OCI-LY7 (cell line): ENCODE measurements around the gene ELL2. TPM values are rescaled to one million over a fixed set of nuclear protein-coding genes. Genes with fewer than 3 reads are reported as not detected.

Experiments used
- BruUV-seq: library from RNA; stranded (reverse); fragments of 400-500 nt; replicated peaks from 2 replicates; lab custom pipeline; 2021; lab: Mats Ljungman, UMichigan
- CTCF ChIA-PET: fragments of 300-600 bp; sonication (Branson Sonifier 250); formaldehyde crosslinking; loops from one replicate; lab custom pipeline; 2022; ENCODE audit warnings: antibody characterized with exemption; ENCODE audit not compliant: unreplicated experiment; lab: Charles Lee
- POLR2A ChIA-PET: fragments of 300-600 bp; sonication (Branson Sonifier 250); formaldehyde crosslinking; loops from one replicate; lab custom pipeline; 2022; ENCODE audit warnings: antibody characterized with exemption; lab: Charles Lee
- DNase-seq: peaks from one replicate; pipeline ENCODE4 v3.0.0-alpha.2; 2015; ENCODE audit warnings: low spot score
- H2AFZ ChIP-seq: fragments of 200-600 bp; sonication (generic), shearing (Covaris generic); 2 replicates; pipeline ENCODE4 v1.6.1; 2014; ENCODE audit warnings: mild to moderate bottlenecking, antibody characterized with exemption, low read length, moderate library complexity
- H3K27ac ChIP-seq: fragments of 200-600 bp; sonication (generic); 2 replicates; pipeline ENCODE4 v1.5.1; 2014; ENCODE audit warnings: mixed run types, low read depth, mild to moderate bottlenecking, moderate library complexity, low read length, inconsistent platforms; ENCODE audit not compliant: poor library complexity, severe bottlenecking
- H3K36me3 ChIP-seq: fragments of 200-600 bp; sonication (generic); 2 replicates; pipeline ENCODE4 v1.6.1; 2014; ENCODE audit warnings: mild to moderate bottlenecking, antibody characterized with exemption, low read length, moderate library complexity, mixed read lengths; ENCODE audit not compliant: insufficient read depth
- H3K4me1 ChIP-seq: fragments of 200-600 bp; sonication (generic); 2 replicates; pipeline ENCODE4 v1.5.1; 2014; ENCODE audit warnings: mild to moderate bottlenecking, low read length; ENCODE audit not compliant: insufficient read depth, poor library complexity, severe bottlenecking
- H3K4me2 ChIP-seq: fragments of 200-600 bp; sonication (generic); 2 replicates; pipeline ENCODE4 v1.6.1; 2014; ENCODE audit warnings: mild to moderate bottlenecking, low read length
- H3K4me3 ChIP-seq: fragments of 200-600 bp; sonication (generic); 2 replicates; pipeline ENCODE4 v1.5.1; 2014; ENCODE audit warnings: mild to moderate bottlenecking, low read depth, low read length; ENCODE audit not compliant: poor library complexity, severe bottlenecking
- H3K79me2 ChIP-seq: fragments of 200-600 bp; sonication (generic); 2 replicates; pipeline ENCODE4 v1.6.1; 2016; ENCODE audit warnings: low read depth, mild to moderate bottlenecking, low read length, moderate library complexity, mixed read lengths; ENCODE audit not compliant: insufficient read depth
- H3K9me2 ChIP-seq: fragments of 200-600 bp; sonication (generic); 2 replicates; pipeline ENCODE4 v1.6.1; 2016; ENCODE audit warnings: mild to moderate bottlenecking, low read length, mixed read lengths; ENCODE audit not compliant: insufficient read depth
- H3K9me3 ChIP-seq: fragments of 200-600 bp; sonication (generic); 2 replicates; pipeline ENCODE4 v1.6.1; 2014; ENCODE audit warnings: mild to moderate bottlenecking, mixed run types, low read length, mixed read lengths
- H4K20me1 ChIP-seq: fragments of 200-600 bp; sonication (generic); 2 replicates; pipeline ENCODE4 v1.6.1; 2014; ENCODE audit warnings: mild to moderate bottlenecking, antibody characterized with exemption, low read length, moderate library complexity, mixed read lengths; ENCODE audit not compliant: insufficient read depth
- EZH2phosphoT487 ChIP-seq: fragments of 200-600 bp; sonication (generic); IDR thresholded peaks from 2 replicates; pipeline ENCODE4 v1.6.1; 2018; ENCODE audit warnings: low read depth, borderline replicate concordance, mild to moderate bottlenecking, mixed run types, antibody characterized with exemption, low read length, moderate library complexity, mixed read lengths
- intact Hi-C: fragments of 100-400 bp; cut with micrococcal nuclease; formaldehyde crosslinking; loops from one replicate; pipeline ENCODE4 v1.10.0; 2022; ENCODE audit not compliant: unreplicated experiment
- total RNA-seq, 2 experiments: library from RNA; depleted of rRNA in 1 of 2; stranded (reverse); fragments of >200 nt in 1 of 2; shearing (Covaris generic) in 1 of 2; gene quantifications; 2 replicates each; pipeline ENCODE4 v1.2.3, GENCODE V29; 2014 to 2022
- TF ChIP-seq, protein P1 (sequence below): fragments of 200-600 bp; sonication (generic); conservative IDR thresholded peaks from 2 replicates; pipeline ENCODE4 v1.5.1; 2014; ENCODE audit warnings: mild to moderate bottlenecking, antibody characterized with exemption, low read length, moderate library complexity, mixed read lengths

Gene ELL2
- total RNA-seq, 2 experiments from 2014 or later = 0.98 to 4.7 TPM

DNA sequence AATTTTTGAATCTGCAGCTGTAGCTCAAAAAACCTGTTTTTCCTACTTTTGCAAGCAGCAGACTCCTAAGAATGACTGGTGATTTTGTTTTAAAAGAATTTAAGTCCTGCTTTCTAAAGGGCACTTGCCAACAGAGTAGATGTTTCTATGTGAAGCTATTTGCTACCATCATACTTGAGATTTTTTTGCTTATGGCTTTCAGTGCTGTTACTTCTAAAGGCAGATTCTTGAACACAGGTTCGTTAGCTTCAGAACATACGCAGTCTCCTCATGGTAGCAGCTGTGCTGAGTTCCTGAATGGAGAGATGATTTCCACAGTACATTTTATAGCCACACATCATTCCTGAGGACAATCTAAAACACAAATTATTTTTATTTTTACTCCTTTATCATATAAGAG lies 24.4 kb upstream of the ELL2 start:
- Histone ChIP-seq H3K4me2 (no peak overlapping the region), H3K4me3 (no peak overlapping the region), H3K4me1 (no peaks in the 10 kb centered on the region), H3K9me3 (no peaks in the 10 kb centered on the region), H3K79me2 (no peaks in the 10 kb centered on the region), H2AFZ (no peak overlapping the region), H3K9me2 (no peaks in the 10 kb centered on the region), H3K27ac (no peak overlapping the region), H3K36me3 (no peaks in the 10 kb centered on the region), H4K20me1 (no peaks in the 10 kb centered on the region)
- CTCF ChIA-PET = no interaction called here
- no TSS peak for BruUV-seq
- intact Hi-C loops = no loop called here
- no peak for DNase-seq
- TF ChIP-seq, protein P1, sequence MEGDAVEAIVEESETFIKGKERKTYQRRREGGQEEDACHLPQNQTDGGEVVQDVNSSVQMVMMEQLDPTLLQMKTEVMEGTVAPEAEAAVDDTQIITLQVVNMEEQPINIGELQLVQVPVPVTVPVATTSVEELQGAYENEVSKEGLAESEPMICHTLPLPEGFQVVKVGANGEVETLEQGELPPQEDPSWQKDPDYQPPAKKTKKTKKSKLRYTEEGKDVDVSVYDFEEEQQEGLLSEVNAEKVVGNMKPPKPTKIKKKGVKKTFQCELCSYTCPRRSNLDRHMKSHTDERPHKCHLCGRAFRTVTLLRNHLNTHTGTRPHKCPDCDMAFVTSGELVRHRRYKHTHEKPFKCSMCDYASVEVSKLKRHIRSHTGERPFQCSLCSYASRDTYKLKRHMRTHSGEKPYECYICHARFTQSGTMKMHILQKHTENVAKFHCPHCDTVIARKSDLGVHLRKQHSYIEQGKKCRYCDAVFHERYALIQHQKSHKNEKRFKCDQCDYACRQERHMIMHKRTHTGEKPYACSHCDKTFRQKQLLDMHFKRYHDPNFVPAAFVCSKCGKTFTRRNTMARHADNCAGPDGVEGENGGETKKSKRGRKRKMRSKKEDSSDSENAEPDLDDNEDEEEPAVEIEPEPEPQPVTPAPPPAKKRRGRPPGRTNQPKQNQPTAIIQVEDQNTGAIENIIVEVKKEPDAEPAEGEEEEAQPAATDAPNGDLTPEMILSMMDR = no peak
- TF ChIP-seq EZH2phosphoT487 = no peak
- POLR2A ChIA-PET = interaction anchor here (0.9 to 1.0 kb wide), 3 partner anchors 37 to 50 kb away, joined by 3 to 4 read pairs (median 4); no protein-coding TSS in a partner anchor

DNA sequence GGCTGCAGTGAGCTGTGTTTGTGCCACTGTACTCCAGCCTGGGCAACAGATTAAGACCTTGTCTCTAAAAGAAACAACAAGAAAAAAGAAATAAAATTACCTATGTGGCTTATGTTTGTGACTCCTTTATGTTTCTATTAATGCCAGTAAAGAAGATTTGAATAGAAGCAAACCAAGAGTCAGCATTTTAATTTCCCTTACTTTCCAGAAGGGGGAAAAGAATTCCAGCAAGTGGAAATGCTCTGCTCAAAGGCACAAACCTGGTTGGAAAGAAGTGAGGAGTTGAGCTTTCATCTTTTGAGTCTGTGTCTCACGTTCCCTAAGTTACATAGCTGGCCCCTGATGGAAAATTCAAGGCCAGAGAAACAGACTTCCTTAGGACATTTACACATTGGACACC lies 23.6 kb upstream of the ELL2 start:
- TF ChIP-seq, protein P1 = no peak
- TF ChIP-seq EZH2phosphoT487 = no peak
- ChIA-PET CTCF (no interaction called here), POLR2A (interaction anchor here (0.9 to 1.0 kb wide), 3 partner anchors 9 to 39 kb away, joined by 3 to 4 read pairs (median 3); no protein-coding TSS in a partner anchor)
- Histone ChIP-seq H3K4me3 (no peak overlapping the region), H3K36me3 (no peaks in the 10 kb centered on the region), H3K79me2 (no peaks in the 10 kb centered on the region), H3K4me1 (no peaks in the 10 kb centered on the region), H4K20me1 (no peaks in the 10 kb centered on the region), H3K4me2 (no peak overlapping the region), H2AFZ (no peak overlapping the region), H3K9me3 (no peaks in the 10 kb centered on the region), H3K27ac (no peak overlapping the region), H3K9me2 (no peaks in the 10 kb centered on the region)
- no peak for DNase-seq
- BruUV-seq = no TSS peak
- intact Hi-C loops = no loop called here

DNA sequence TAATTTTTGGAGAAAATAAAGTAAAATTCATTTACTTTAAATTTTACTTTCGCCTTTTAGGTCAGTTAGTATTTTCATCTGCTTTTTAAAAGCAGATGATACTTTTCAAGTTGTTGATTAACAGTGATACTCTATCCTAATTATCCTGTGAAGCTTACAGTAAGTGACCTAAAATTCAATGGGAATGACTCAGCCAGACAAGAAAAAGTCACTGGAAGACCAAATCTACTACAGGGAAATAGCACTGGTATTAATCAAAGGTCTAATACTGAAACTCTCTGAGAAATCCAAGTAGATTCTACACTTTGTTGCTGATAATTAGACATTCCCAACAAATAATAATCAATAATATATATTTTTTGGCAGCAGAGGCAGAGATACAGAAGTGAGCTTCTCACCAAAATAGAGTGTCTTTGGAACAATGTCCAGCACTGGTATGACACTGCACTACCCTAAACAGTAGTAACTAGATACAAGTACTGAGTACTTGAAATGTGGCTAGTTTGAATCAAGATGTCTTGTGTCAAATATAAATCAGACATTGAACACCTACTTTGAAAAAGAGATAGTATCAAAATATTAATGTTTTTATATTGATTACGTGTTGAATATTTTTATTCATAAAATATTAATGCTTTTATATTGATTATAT lies 22.8 kb upstream of the ELL2 start:
- H2AFZ ChIP-seq = no peak overlapping the region
- no peaks in the 10 kb centered on the region for H3K9me2 ChIP-seq
- no peaks in the 10 kb centered on the region for H3K36me3 ChIP-seq
- no peak for DNase-seq
- H3K27ac ChIP-seq = no peak overlapping the region
- CTCF ChIA-PET = no interaction called here
- H3K4me1 ChIP-seq = no peaks in the 10 kb centered on the region
- no peaks in the 10 kb centered on the region for H3K79me2 ChIP-seq
- TF ChIP-seq, protein P1 = no peak
- no peak for TF ChIP-seq EZH2phosphoT487
- intact Hi-C loops = no loop called here
- H3K4me3 ChIP-seq = no peak overlapping the region
- H3K9me3 ChIP-seq = no peaks in the 10 kb centered on the region
- H3K4me2 ChIP-seq = no peak overlapping the region
- POLR2A ChIA-PET = interaction anchor here (0.9 kb wide), 1 partner anchor 8 kb away, joined by 3 read pairs; no protein-coding TSS in a partner anchor
- H4K20me1 ChIP-seq = no peaks in the 10 kb centered on the region
- BruUV-seq = no TSS peak
